Colon (tissue), 2 donors: ENCODE results near the gene GLOD5.

Source experiments
- FAIRE-seq: peaks from 2 replicates; lab custom pipeline; 2012; peaks lifted over from hg19 to GRCh38; lab: Jason Lieb, UNC
- donor health status: control.
- donor health status: control.

GLOD5 gene

GRCh38 chrX:48754238-48754637, 7.3 kb upstream of the GLOD5 start:
- FAIRE-seq, result no peak

- FAIRE-seq, result no peak
Measured at GRCh38 chrX:48769230-48769629, 7.7 kb downstream of the GLOD5 start.

DNA sequence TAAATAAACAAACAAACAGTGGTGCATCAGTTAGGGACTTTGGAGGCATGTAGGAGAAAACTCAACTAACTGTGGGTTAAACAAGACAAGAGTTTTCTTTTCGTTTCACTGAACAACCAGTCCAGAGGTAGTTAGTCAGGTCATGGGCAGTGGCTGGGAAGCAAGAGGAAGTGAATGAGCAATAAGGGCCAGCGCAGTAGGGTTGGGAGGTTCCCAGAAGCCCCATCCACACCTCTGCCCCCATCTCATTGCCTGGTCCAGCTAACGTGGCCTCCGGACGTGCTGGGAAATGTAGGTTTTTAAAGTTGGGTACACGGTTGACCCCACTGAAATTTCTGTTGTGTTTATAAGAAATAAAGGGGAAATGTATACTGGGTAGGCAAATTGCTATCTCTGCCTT, 8.7 kb downstream of the GLOD5 start:
- FAIRE-seq, result no peak

DNA sequence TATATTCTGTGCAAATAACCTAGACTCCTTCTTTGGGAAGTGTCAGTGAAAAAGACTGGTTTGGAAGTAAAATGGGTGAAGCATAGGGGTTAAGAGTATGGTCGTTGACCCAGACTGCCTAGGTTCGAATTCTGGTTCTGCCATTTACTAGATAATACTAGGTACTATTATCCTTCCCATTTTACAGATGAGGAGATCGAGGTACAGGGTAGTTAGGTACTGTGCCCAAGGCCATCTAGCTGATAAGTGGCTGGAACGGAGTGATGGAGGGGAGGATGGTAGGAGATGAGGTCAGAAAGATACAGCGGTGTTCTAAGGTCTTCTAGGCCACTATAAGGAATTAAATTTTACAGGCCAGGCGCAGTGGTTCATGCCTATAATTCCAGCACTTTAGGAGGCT, 11.1 kb downstream of the GLOD5 start:
- no peak for FAIRE-seq

- no peak for FAIRE-seq
Measured at GRCh38 chrX:48776818-48777439, 15.4 kb downstream of the GLOD5 start.

DNA sequence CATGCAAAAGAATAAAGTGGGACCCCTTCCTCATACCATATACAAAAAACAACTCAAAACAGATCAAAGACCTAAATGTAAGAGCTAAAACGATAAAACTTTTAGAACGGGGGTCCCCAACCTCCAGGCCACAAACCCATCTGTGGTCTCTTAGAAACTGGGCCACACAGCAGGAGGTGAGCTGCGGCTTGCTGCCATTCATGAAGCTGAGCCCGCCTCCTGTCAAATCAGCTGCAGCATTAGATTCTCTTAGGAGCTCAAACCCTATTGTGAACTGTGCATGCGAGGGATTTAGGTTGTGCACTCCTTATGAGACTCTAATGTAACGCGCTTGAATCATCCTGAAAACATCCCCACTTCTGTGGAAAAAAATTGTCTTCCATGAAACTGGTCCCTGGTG, 17.9 kb downstream of the GLOD5 start:
- FAIRE-seq, result no peak

DNA sequence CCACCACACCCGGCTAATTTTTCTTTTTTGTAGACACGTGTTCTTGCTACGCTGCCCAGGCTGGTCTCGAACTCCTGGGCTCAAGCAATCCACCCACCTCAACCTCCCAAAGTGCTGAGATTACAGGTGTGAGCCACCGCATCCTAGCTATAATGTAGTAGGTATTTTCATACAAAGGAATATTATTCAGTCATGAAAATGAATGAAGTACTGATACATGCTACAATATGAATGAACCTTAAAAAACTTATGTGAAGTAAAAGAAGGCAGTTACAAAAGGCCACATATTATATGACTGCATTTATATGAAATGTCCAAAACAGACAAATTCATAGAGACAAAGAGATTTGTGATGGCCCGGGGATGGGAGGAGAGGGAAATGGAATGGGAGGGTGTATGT, 20.2 kb downstream of the GLOD5 start:
- no peak for FAIRE-seq

DNA sequence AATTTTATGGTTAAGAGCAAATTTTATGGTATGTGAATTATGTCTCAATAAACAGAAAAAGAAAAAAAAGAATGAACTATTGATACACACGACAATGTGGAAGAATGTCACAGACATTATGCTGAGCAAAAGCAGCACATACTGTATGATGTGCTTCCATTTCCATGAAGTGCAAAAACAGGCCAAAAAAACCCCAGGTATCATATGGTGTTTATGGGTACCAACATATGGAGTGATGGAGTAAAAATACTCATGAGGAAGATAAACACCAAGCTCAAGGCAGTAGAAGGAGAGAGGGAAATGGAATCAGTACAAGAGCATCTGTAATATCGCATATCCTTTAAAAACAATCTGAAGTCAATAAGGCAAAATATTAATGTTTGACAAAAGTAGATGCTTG, 20.7 kb downstream of the GLOD5 start:
- no peak for FAIRE-seq

- no peak for FAIRE-seq
Measured at GRCh38 chrX:48782795-48783194, 21.2 kb downstream of the GLOD5 start.

DNA sequence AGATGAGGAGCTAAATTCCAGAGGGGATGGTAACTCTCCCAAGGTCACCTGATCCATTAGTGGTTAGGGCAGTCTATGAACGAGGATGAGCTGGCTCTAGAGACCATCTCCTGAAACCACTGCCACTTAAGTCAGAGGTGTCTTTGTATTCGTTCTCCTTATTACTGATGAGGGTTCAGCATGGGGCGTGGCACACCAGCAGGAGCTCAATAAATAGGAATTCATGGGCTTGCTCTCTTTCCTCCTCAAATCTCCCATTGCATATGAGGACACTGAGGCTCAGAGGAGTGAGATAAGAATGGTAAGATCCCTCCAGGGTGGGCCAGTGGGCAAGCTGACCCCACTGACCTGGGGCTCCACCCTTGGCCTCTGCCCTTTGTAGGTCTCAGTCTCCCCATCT, 23.2 kb downstream of the GLOD5 start:
- FAIRE-seq, result no peak

GRCh38 chrX:48785186-48785539, 23.6 kb downstream of the GLOD5 start:
- FAIRE-seq, result no peak

- FAIRE-seq, result no peak
Measured at GRCh38 chrX:48785540-48786214, 24.1 kb downstream of the GLOD5 start.

- no peak for FAIRE-seq
Measured at GRCh38 chrX:48786341-48786800, 24.8 kb downstream of the GLOD5 start, which contains the start of gene GATA1. TSS of gene GATA1 (plus strand) at chrX:48786590. CDS start at chrX:48791110, 4,520 bp downstream.

- FAIRE-seq, result no peak
Measured at GRCh38 chrX:48786825-48787504, 25.4 kb downstream of the GLOD5 start.

GRCh38 chrX:48787505-48788443, 26.2 kb downstream of the GLOD5 start:
- no peak for FAIRE-seq

GRCh38 chrX:48789366-48790220, 28.0 kb downstream of the GLOD5 start:
- no peak for FAIRE-seq

- FAIRE-seq, result no peak
Measured at GRCh38 chrX:48790477-48790876, 28.9 kb downstream of the GLOD5 start.

DNA sequence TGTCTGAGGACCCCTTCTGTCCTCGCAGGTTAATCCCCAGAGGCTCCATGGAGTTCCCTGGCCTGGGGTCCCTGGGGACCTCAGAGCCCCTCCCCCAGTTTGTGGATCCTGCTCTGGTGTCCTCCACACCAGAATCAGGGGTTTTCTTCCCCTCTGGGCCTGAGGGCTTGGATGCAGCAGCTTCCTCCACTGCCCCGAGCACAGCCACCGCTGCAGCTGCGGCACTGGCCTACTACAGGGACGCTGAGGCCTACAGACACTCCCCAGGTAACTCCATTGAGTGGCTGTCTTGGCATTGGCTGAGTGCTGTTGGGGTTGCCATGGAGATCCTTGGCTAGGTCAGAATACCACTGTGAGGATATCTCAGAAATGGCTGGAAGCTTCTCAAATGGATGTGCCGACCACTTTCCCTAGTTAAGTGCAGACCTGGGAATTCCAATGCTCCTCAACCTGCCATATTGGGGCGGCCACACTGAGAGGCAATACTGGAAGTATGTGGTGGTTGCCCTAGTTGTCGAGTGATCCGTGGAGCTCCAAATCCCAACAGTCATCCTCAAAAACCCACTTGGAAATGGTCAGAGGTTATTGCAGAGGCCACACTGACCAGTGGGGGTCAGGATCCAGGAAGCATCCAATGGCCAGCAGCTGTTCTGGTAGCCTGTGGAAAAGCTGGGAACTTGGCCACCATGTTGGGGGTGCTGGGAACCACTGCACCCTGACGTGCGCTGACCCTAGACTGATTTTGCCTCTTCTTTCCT, 29.7 kb downstream of the GLOD5 start:
- FAIRE-seq, result no peak

DNA sequence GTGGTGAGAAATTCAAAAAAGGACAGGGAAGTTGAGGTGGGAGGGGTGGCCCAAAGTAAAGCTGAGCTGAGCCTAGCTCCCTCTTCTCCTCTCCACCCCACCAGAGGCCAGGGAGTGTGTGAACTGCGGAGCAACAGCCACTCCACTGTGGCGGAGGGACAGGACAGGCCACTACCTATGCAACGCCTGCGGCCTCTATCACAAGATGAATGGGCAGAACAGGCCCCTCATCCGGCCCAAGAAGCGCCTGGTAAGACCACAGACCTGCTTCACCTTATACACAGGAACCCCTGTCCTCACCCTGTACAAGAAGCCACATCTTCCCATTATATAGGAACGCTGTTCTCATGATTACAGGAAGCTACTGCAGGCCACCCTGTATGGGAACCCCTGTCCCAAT, 30.7 kb downstream of the GLOD5 start:
- FAIRE-seq, result no peak

DNA sequence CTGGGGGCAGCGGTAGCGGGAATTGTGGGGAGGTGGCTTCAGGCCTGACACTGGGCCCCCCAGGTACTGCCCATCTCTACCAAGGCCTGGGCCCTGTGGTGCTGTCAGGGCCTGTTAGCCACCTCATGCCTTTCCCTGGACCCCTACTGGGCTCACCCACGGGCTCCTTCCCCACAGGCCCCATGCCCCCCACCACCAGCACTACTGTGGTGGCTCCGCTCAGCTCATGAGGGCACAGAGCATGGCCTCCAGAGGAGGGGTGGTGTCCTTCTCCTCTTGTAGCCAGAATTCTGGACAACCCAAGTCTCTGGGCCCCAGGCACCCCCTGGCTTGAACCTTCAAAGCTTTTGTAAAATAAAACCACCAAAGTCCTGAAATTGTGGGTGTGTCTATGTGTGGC, 32.4 kb downstream of the GLOD5 start:
- FAIRE-seq, result no peak
